HG03175 (cell line): ENCODE measurements around the gene VEGFA.
A peak's percentile ranks its signal among the peaks of the same experiment; 100 is the strongest.

Source experiments
- ATAC-seq: cut with Tn5 transposase; IDR thresholded peaks from one replicate; pipeline ENCODE4 v1.9.1; 2021; ENCODE audit warnings: mild to moderate bottlenecking, moderate library complexity; ENCODE audit not compliant: unreplicated experiment

The VEGFA gene

DNA sequence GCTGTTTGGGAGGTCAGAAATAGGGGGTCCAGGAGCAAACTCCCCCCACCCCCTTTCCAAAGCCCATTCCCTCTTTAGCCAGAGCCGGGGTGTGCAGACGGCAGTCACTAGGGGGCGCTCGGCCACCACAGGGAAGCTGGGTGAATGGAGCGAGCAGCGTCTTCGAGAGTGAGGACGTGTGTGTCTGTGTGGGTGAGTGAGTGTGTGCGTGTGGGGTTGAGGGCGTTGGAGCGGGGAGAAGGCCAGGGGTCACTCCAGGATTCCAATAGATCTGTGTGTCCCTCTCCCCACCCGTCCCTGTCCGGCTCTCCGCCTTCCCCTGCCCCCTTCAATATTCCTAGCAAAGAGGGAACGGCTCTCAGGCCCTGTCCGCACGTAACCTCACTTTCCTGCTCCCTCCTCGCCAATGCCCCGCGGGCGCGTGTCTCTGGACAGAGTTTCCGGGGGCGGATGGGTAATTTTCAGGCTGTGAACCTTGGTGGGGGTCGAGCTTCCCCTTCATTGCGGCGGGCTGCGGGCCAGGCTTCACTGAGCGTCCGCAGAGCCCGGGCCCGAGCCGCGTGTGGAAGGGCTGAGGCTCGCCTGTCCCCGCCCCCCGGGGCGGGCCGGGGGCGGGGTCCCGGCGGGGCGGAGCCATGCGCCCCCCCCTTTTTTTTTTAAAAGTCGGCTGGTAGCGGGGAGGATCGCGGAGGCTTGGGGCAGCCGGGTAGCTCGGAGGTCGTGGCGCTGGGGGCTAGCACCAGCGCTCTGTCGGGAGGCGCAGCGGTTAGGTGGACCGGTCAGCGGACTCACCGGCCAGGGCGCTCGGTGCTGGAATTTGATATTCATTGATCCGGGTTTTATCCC lies at the start of gene VEGFA:
Gene VEGFA, plus strand, starts transcription at position 686 of the 846 bp plus-strand sequence.
- ATAC-seq: peak; percentile 58

DNA sequence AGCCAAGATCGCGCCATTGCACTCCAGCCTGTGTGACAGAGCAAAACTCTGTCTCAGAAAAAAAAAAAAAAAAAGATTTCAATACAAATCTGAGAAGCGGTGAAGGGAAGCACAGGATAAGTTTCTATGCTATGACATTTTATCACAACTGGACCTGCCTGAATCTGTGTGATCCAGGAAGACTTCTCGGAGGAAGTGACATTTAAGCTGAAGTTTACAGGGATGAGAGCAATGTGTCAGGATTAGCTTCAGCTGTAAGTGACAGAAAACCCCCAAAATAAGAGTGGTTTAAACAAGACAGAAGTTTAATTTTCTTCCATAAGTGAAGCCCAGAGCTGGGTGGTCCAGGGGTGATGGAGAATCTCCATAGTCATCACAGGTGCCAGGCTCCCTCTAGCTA lies 49.0 kb upstream of the VEGFA start:
- ATAC-seq: no peak

DNA sequence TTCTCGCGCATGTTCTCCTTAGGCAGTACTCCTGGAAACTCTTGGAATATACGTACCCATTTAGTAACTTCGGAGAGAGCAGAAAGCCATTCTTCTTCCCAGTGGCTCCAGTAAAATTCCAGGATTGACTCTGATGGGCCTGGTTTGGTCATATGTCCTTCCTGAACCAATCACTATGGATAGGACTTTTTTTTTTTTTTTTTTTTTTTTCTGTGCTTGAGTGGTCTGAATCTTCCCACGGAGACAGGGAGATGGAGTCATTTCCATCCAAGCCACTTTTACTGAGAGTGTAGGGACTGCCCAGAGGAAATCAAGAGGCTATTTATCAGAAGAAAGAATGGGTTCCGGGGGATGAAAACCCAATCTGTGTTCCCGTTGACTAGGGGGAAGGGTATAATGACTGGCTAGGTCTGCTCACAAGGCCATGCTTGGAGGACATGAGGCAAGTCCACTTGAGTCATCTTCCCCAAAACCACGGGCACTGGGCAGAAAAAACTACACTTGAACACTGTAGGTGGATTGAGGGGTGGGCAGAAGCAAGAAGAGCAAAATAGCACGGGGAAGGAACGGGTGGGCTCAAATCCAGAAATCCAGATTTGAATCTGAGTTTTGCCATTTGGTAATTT lies 47.0 kb upstream of the VEGFA start:
- ATAC-seq: no peak

DNA sequence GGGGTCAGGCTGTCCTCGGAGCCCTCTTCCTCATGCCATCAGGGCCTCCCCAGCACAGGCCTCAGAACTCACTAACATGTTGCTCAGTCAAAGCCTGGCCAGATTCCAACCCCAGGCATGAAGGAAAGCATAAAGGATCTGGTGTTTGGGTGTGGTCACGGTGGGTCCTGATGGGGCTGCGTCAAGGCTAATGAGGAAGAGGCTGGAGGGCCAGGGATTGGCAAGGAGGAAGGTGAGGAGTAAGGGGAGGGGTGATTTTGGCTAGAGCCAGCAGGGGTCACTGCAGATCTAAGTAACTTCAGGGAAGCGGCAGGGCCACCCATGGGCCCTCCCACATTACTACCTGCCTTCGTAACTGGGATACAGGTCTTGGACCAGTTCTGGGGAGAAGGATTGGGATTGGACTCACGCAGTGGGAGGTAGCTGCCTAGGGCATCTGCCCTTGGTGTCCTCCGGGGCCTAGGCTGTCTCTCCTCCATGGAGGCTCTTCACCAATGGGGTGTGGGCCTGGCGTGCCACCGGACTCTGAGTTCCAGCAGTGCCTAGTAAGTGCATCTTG lies 46.2 kb upstream of the VEGFA start:
- peak; percentile 58 for ATAC-seq

DNA sequence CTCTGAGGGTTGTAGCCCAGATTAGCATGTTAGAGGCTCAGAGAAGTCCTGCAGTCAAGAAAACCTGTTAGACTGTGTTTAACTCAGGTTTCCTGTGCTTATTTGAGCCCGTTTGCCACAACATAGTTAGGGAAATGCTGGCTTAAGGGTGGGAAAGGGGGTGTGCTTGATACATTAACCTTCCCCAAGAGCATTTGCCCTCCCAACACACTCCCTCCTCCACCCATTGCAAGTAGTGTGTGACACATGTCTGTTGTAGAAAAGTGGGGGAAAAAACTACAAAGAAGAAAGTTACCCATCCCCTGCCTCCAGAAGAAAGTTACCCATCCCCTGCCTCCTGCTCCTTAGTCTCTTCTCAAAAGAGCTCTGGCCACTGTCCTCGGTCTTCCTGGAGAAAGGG lies 45.7 kb upstream of the VEGFA start:
- no peak for ATAC-seq

DNA sequence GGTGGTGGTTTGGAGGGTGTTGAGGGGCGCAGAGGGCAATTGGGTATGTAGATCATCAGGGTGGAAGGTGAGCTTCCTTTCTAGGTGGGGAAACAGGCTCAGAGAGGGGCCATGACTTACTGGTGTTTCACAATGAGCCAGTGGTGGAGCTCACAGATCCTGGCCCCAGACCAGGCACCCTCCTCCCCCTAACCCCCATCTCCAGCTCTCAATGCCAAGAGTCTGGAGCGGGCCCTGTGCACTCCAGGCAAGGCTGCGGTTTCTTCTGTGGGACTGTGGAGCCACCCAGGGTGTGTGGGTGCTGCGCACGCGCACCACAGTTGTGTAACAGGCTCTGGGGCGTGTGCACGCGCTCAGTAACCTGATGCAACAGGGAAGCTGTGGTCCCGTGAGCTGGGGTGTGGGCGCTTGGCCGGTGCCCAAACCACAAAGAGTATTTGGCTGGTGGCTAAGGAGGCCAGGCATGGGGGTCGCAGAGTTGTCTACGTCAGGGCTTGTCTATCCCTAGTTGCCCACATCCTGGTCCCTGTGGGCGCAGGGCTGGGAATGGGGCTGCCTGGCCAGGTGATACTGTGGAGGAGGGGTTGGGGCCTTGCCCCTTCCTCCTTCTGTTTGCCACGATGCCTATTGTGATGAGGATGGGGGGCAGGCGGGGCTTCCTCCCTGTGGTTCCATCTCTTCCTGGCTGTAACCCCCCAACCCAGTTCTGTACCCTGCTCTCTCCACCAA lies 44.9 kb upstream of the VEGFA start:
- peak; percentile 68 for ATAC-seq

DNA sequence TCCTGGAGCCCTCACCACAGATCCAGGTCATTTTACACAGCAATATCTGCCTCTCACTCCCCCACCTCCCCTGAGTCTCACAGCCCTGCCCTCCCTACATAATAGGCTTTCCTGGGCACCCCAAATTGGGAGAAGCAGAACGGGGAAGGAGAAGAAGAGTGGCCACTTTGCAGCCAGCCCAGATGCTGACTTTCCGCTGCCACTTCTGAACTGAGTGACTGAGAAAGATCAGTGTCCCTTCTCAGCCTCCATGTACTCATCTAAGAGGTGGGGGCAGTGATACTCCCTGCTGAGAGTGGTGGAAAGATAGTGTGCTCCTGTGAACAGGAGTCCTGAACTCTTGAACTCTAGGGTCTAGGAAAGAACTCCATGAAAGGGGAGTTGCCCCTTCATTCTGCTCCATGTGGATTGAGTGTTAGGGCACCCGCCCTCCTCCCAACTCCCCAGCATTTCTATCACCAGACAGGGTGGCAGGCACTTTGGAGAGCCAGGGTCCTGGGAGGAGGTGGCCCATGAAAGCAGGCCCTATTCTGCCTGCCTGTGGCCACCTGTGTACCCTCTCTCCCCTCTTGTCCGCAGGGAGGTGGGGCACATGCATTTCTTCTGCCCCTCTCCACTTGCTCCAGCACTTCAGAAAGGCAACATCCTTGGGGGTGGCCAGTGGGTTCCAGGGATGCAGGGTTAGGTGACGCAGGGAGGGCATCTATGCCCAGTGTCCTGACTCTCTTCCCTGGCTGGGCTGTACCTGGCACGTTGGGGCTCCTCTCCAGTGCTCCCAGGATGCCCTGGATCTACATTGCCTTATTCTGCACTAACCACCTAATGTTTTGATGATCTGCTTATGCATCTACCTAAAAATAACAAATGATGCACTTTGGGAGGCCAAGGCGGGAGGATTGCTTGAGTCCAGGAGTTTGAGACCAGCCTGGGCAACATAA lies 44.1 kb upstream of the VEGFA start:
- no peak for ATAC-seq

DNA sequence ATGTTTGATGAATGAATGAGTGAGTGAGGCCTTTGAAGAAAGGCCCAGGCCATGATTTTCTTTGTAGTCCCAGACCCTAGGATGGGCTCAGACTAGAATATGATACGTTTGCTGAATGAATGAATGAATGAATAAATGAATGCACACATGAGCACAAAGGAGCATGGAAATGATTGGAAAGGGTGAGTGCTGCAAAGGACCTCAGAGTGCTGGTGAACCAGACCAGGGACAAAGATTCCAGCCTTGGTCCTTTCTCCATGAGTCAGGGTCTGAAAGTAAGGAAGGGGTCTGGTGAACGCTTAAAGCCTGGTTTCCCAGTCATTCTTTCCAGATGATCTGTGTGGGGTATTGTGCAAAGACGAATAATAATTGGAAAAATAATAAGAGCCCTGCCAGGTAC lies 42.4 kb upstream of the VEGFA start:
- ATAC-seq: no peak

DNA sequence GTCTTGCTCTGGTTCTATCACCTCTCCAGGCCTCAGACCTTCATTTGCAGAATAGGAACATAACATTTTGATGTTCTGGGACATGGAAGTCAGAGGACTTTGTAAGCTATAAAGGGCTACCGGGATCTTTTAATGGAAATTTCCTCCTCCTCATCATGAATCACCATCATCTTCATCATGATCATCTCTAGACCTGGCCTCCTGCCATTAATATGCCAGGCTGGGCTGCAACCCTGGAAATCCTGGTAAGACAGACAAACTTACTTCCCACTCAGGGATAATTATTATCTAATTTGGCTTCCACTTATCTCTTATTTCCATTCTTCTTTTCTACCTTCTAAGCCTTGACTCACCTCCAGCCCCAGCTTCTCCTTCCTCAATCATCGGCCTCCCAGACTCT lies 41.4 kb upstream of the VEGFA start:
- no peak for ATAC-seq

DNA sequence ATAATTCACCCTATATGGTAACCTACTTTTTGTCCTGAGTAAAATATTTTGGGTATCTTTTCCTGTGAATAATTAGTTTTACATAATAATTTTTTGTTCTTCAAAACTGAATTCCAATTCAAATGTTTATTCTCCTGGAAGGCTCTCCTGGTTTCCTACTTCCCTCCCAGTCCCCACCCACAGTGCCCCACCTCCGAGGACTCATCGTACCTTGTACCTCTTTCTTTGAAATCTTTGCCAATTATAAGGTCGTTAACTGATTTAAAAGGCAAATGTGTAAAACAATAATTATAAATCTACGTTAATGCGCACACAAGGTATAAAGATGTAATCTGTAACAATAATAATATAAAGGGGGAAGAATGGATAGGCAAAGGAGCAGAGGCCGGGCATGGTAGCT lies 40.5 kb upstream of the VEGFA start:
- ATAC-seq: no peak

DNA sequence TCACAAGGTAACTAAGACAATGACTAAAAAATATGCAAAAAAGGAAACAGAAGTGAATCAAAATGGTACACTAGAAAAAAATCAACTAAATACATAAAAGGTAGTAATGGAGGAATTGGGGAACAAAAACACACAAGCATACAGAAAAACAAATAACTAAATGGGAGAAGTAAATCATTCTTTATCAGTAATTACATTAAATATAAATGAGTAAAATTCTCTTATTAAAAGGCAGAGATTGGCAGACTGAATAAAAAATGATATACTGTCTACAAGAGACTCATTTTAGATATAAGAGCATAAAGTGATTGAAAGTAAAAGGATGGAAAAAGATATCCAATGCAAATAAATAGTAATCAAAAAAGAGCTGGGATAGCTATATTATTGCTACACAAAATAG lies 39.4 kb upstream of the VEGFA start:
- ATAC-seq: no peak

DNA sequence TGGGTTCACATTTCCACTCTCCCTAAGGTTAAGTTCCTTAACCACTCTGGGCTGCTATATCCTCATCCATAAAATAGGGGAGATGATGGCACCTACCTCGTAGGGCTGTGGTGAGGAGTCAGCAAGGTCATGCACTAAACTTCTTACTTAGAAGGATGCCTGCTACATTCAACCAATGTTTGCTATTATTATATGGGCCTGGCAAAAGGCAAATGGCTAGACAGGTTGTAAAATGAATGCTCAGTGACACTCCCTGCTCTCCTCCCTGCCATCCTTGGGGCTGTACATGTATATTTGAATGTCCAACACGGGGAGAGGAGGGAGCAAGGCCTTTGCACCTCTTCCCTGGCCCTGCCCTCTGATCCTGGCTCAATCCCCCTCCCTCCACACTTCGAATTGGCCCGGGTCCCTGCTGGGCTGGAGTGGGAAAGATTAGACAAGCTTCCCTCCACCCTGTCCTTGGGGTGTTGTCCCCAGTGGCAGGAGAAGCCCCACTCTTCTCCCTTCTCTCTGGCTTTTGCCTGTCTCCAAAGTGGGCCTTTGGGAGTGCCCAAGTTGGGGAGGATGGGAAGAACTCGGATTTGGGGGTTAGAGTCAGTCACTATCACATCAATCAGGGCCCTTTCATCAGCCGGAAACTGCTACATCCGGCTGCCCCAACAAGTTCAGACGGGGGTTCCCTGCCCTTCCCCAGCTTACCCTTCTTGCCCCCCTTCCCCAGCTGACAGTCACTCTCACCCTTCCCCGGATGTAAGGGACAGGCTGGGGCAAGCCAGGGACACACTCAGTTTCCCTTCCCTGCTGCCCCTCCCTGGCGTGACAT lies 36.3 kb upstream of the VEGFA start:
- no peak for ATAC-seq

DNA sequence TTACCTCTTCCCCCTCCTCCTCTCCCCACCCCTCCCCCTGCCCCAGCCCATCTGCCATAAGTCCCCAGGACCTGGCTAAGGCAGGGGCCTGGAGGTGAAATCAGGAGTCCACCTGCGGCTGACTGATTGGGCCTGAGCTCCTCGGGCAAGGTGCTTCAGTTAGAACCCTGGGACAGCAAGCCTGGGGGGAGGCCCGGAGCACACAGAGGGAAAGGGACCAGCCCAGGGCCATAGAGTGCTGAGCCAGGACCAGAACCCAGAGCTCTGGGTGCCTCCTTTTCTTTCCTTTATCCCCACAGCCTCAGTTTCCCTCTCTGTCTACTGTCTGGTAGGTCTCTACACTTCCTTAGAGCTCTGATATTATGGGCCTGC lies 35.7 kb upstream of the VEGFA start:
- no peak for ATAC-seq

DNA sequence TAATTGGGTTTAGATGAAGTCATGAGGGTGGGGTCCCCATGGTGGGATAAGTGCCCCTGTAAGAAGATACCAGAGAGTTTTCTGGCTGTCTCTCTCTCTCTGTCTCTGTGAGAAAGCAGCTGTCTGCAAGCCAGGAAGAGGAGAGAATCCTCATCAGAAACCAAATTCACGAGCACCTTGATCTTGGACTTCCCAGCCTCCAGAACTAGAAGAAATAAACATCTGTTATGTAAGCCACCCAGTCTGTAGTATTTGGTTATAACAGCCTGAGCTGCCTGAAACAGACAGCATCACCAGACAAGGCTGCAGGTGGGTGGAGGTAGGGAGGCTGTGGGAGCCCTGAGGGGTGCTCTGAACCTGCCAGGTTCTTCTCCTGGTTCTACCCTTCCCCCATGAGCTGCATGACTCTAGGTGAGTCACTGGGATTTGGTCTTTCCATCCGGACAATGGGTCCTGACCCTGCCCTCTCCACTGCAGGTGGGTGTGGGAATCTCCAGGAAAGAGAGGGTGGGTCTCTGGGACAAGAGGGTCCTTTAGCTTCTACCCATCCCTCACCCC lies 34.3 kb upstream of the VEGFA start:
- ATAC-seq: no peak

DNA sequence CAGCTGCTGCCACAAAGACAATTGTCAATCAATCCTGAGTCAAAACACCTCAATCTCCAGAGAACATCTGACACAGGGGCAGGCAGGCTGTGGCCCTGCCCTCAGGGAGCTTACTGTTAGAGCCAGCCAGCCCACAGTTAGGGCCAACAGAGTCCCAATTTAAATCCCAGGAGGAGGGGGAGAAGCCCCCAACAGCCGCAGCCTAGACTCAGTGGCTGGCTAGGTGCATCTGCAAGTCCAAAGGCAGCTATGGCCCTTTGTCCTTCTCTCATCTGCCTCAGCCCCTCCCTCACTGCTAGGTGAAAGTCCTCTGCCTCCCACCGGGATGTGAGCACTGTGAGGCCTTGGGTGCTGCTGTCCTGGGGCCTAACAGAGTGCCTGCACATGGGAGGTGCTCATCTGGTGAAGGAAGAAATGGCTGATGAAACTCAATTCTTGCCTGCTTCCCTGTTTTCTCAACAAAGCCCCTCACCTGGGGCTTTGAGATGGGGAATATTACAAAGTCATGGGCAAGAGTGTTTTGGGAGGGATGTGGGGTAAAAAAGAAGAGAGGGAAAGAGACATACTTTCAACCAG lies 33.7 kb upstream of the VEGFA start:
- no peak for ATAC-seq

DNA sequence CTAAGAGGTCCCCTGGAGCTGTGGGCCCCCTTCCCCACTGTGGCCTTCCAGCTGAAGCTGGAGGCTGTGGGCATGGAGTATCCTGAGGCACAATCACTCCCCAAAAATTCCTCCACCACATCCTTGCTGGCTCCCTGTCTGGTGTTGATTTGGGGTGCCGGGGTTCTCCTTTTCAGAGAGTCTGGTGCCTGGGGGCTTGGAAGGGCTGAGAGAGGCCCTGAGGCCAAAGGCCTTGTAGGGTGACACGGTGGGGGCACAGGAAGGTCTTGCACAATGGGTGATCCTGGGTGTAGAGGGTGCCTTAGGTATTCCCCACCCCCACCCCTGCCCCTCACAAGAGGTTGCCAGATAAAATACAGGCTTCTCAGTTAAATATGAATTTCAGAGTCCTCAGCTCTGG lies 33.2 kb upstream of the VEGFA start:
- ATAC-seq: no peak

DNA sequence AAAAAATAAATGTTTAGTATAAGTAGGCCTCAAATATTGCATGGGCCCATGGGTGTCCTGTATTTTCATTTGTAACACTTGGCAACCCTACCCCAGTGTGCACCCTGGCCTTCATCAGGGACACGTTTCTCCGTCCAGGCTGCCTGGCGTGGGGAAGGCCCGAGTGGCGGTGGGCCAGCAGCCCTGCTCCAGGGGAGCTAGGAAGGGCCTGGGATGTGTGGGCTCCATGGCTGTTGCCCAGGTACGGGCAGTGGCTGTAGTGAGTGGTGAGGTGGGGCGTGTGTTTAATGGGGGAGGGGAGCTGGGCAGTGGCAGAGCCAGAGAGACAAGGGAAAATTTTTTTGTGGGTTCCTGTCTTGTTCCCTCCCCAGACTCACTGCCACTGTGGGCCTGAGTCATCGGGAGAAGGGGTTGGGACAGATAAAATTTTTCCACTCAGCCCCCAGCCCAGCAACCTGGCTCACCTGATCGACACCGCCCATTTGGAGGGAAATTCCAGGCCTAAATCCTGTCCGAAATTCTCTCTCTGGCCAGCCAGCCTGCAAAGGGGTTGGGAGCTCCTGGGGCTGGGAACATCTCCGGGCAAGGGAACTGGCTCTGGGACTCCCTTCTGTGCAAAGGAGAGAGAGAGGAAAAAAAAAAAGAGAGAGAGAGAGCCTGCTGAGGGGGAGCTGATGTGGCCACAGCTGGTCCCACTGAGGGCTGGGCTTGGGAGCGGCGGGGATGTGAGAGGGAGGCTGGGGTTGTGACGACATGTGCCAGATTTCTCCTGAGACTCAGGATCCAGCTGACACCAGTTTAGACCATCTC lies 32.5 kb upstream of the VEGFA start:
- ATAC-seq: no peak

DNA sequence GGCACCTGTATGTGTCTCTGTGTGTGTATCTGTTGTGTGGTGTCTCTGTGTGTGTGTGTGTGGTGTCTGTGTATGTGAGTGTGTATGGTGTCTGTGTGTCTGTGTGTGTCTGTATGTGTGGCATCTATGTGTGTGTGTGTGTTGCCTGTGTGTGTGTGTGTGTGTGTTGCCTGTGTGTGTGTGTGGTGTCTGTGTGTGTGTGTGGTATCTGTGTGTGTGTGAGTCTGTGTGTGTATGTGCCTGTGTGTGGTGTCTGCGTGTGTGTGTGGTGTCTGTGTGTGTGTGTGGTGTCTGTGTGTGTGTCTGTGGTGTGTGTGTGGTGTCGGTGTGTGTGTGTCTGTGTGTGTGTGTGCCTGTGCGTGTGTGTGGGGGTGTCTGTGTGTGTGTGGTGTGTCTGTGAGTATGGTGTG lies 31.7 kb upstream of the VEGFA start:
- ATAC-seq: no peak
